Hepatocyte (in vitro differentiated cells): Measurements from ENCODE around the gene FABP1. TPM values are rescaled to one million over a fixed set of nuclear protein-coding genes. Genes with fewer than 3 reads are reported as not detected.
A peak's percentile ranks its signal among the peaks of the same experiment; 100 is the strongest.

Experiments used
- DNase-seq: peaks from one replicate; pipeline ENCODE4 v3.0.0-alpha.2; 2016; ENCODE audit warnings: low spot score
- H2AFZ ChIP-seq: fragments of 200-600 bp; sonication (generic); 2 replicates; pipeline ENCODE4 v1.6.0; 2016; ENCODE audit warnings: antibody characterized with exemption, mild to moderate bottlenecking
- H3K27ac ChIP-seq: fragments of 200-600 bp; sonication (generic); 2 replicates; pipeline ENCODE4 v1.5.1; 2016; ENCODE audit warnings: mild to moderate bottlenecking
- H3K27me3 ChIP-seq: fragments of 200-600 bp; sonication (generic); 2 replicates; pipeline ENCODE4 v1.6.1; 2016
- H3K36me3 ChIP-seq: fragments of 200-600 bp; sonication (generic); replicated peaks from 2 replicates; pipeline ENCODE4 v1.5.1; 2016; ENCODE audit warnings: low read depth; ENCODE audit not compliant: insufficient read depth
- H3K4me1 ChIP-seq: fragments of 200-600 bp; sonication (generic); 2 replicates; pipeline ENCODE4 v1.5.1; 2016; ENCODE audit warnings: mild to moderate bottlenecking, moderate library complexity; ENCODE audit not compliant: insufficient read depth
- H3K4me2 ChIP-seq: fragments of 200-600 bp; sonication (generic); 2 replicates; pipeline ENCODE4 v1.6.0; 2016
- H3K4me3 ChIP-seq: fragments of 200-600 bp; sonication (generic); 2 replicates; pipeline ENCODE4 v1.5.1; 2016; ENCODE audit warnings: mild to moderate bottlenecking
- H3K79me2 ChIP-seq: fragments of 200-600 bp; sonication (generic); 2 replicates; pipeline ENCODE4 v1.6.0; 2017; ENCODE audit warnings: mild to moderate bottlenecking
- H3K9me2 ChIP-seq: fragments of 200-600 bp; sonication (generic); replicated peaks from 2 replicates; pipeline ENCODE4 v1.6.0; 2017; ENCODE audit warnings: mild to moderate bottlenecking; ENCODE audit not compliant: insufficient read depth
- H3K9me3 ChIP-seq: fragments of 200-600 bp; sonication (generic); 2 replicates; pipeline ENCODE4 v1.5.1; 2016; ENCODE audit warnings: low read depth, mild to moderate bottlenecking
- H4K20me1 ChIP-seq: fragments of 200-600 bp; sonication (generic); 2 replicates; pipeline ENCODE4 v1.6.0; 2016; ENCODE audit warnings: mild to moderate bottlenecking; ENCODE audit not compliant: insufficient read depth, poor library complexity, severe bottlenecking
- EZH2 ChIP-seq: fragments of 200-600 bp; sonication (generic); IDR thresholded peaks from 2 replicates; pipeline ENCODE4 v1.6.1; 2016; ENCODE audit warnings: antibody characterized with exemption, mild to moderate bottlenecking, borderline replicate concordance
- EZH2phosphoT487 ChIP-seq: fragments of 200-600 bp; sonication (generic); IDR thresholded peaks from one replicate; pipeline ENCODE4 v1.6.1; 2018; ENCODE audit warnings: antibody characterized with exemption, mild to moderate bottlenecking, low read depth, moderate library complexity; ENCODE audit not compliant: unreplicated experiment, severe bottlenecking
- WGBS: methylation state at CpG from one replicate; pipeline ENCODE4 v1.1.6; 2016; ENCODE audit warnings: low lambda C conversion rate; ENCODE audit errors: missing lambda C conversion rate; 5-methylcytosine and 5-hydroxymethylcytosine counted together
- polyA plus RNA-seq: library from polyadenylated mRNA; unstranded; fragments of >200 nt; fragmentation: Nextera tagmentation; extraction: Ambion mirVana; gene quantifications from 2 replicates; pipeline ENCODE4 v1.2.1, GENCODE V29; 2016
- total RNA-seq: library from RNA; depleted of rRNA; stranded (reverse); fragments of >200 nt; gene quantifications from 2 replicates; pipeline ENCODE4 v1.2.3, GENCODE V29; 2014
- TF ChIP-seq, protein P1 (sequence below): fragments of 200-600 bp; sonication (generic); IDR thresholded peaks from 2 replicates; pipeline ENCODE4 v1.5.1; 2016; ENCODE audit warnings: antibody characterized with exemption, mild to moderate bottlenecking; ENCODE audit not compliant: poor library complexity

The FABP1 gene
- total and polyA plus RNA-seq, 2 experiments from 2014 or later = 165 to 763 TPM

DNA sequence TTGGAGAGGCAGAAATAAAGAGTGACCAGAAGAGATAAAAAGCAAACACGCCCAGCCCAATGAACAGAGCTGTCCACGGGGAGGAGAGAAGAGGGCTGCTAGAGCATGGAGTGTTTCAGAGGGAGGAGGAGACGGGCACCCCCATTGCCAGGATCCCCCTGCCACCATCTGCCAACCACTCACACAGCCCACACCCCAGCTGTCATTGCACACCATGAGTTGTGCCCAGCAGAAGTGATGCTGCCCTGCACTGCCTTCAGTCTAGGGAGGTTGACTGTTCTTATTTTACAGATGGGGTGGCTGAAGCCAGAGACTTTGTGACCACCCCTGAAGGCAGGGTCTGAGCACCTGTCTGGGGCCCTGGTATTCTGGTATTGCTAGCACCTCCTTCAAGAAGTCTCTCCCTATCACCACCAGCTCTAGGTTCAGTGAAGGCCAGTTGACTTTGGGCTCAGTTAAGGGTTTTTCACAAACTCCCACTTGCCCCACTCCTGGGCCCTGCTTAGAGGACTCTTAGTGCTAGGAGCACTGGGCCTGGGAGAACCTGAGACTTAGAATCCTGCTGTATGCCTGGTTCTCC, 2.4 kb downstream of the FABP1 start:
- H2AFZ ChIP-seq = no peak overlapping the region
- WGBS = 70% methylated on average over 3 of the region's 3 CpGs
- no peak overlapping the region for H3K4me3 ChIP-seq
- no peak for TF ChIP-seq EZH2
- TF ChIP-seq, protein P1, sequence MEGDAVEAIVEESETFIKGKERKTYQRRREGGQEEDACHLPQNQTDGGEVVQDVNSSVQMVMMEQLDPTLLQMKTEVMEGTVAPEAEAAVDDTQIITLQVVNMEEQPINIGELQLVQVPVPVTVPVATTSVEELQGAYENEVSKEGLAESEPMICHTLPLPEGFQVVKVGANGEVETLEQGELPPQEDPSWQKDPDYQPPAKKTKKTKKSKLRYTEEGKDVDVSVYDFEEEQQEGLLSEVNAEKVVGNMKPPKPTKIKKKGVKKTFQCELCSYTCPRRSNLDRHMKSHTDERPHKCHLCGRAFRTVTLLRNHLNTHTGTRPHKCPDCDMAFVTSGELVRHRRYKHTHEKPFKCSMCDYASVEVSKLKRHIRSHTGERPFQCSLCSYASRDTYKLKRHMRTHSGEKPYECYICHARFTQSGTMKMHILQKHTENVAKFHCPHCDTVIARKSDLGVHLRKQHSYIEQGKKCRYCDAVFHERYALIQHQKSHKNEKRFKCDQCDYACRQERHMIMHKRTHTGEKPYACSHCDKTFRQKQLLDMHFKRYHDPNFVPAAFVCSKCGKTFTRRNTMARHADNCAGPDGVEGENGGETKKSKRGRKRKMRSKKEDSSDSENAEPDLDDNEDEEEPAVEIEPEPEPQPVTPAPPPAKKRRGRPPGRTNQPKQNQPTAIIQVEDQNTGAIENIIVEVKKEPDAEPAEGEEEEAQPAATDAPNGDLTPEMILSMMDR = no peak
- no peak for TF ChIP-seq EZH2phosphoT487
- no peak for DNase-seq
- H4K20me1 ChIP-seq = peaks cover 5% of the 10 kb centered on the region
- no peaks in the 10 kb centered on the region for H3K9me3 ChIP-seq
- H3K27ac ChIP-seq = no peak overlapping the region
- peaks cover 2% of the 10 kb centered on the region for H3K79me2 ChIP-seq
- H3K36me3 ChIP-seq = no peaks in the 10 kb centered on the region
- H3K9me2 ChIP-seq = no peaks in the 10 kb centered on the region
- H3K27me3 ChIP-seq = no peaks in the 10 kb centered on the region
- H3K4me1 ChIP-seq = peaks cover 19% of the 10 kb centered on the region
- H3K4me2 ChIP-seq = peak overlapping the region; percentile 71

DNA sequence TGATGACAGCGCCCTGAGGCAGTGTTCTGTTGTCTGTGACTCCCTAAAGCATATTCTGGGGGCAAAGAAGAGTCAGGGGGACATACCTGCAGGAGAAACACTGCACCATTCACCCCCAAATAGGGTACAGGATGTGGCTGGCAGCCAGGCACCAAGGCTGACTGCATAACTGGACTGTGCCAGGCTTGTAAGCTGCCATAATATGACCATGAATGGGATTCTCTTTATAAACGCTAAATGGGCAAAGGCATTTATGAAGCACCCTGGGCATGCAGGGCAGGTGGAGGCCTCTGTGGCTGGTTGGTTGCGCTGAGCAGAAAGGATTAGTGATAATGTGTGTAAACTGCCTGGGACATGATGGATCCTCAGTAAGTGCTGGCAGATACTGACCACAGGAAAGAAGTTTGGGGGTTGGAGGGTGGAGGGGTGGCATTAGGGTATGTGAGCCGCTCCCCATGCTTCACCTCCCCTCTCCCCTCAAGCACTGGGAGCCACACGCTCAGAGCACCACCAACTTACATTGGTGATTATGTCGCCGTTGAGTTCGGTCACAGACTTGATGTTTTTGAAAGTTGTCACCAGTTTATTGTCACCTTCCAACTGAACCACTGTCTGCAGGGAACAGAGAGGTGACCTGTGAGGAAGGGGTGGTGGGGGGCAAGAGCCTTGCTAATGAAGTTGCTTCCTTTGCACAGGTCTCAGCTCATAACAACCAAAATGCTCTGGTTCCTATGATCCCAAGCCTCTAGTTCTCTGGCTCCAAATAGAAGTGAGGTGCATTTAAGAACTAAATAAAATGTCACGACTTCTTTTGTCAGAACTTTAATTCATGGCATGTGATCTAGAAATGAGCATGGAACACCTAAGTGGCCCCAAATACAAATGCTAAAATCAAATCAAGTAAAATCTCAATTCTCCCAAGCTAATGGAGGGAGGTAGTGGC, 3.6 kb downstream of the FABP1 start:
- H3K4me3 ChIP-seq = no peak overlapping the region
- WGBS = 92% methylated on average over 9 of the region's 9 CpGs

DNA sequence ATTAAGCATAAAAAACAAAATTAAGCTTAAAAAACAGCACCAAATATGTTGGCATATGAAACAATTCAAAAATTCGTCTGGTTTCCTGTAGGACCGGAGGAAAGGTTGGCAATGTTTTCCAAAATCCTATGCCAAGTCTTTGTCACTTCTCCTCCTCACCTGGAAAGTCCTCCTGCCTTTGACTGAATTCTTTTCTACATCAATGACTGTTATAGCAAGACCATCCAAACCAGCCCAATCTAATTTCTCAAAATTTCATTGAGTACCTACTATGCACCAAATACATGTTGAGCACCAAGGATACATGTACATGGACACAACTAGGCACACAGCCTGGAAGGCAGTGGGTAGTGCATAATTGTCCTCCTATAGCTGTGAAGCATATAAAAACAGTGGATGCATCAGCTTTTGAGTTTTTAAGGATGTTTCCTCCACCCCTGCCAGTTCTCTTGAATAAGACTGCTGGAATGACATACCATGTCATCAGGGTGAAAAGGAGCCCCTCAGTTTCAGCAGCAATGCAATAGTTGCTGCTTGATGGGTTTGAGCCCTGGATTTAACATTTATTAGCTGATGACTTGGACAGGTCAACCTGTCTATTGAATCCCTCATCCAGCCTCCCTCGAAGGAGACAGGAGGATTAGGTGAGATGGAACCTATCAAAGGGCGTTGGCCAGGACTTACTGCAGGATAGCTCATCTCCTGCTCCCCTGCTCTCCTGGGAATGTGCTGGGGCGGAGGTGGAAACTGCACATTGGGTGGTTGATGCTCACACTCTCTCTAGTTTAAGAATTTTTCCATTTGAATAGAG, 4.5 kb downstream of the FABP1 start:
- no peak overlapping the region for H3K4me2 ChIP-seq
- H3K27ac ChIP-seq = no peak overlapping the region
- H3K9me3 ChIP-seq = no peaks in the 10 kb centered on the region
- 78% methylated on average over 5 of the region's 5 CpGs for WGBS
- TF ChIP-seq EZH2 (no peak), EZH2phosphoT487 (no peak)
- TF ChIP-seq, protein P1 = no peak
- no peaks in the 10 kb centered on the region for H3K27me3 ChIP-seq
- no peak overlapping the region for H3K4me3 ChIP-seq
- H3K79me2 ChIP-seq = peaks cover 2% of the 10 kb centered on the region
- H3K36me3 ChIP-seq = no peaks in the 10 kb centered on the region
- peaks cover 3% of the 10 kb centered on the region for H3K4me1 ChIP-seq
- DNase-seq = no peak
- no peak overlapping the region for H2AFZ ChIP-seq
- no peaks in the 10 kb centered on the region for H3K9me2 ChIP-seq
- H4K20me1 ChIP-seq = peaks cover 5% of the 10 kb centered on the region

More for the DNA sequence above, 3.6 kb downstream of the FABP1 start:
- Histone ChIP-seq H3K4me1 (peaks cover 12% of the 10 kb centered on the region), H4K20me1 (peaks cover 5% of the 10 kb centered on the region), H3K27ac (no peak overlapping the region), H3K79me2 (peaks cover 2% of the 10 kb centered on the region), H3K4me2 (no peak overlapping the region), H3K27me3 (no peaks in the 10 kb centered on the region), H3K9me2 (no peaks in the 10 kb centered on the region), H3K36me3 (no peaks in the 10 kb centered on the region), H3K9me3 (no peaks in the 10 kb centered on the region), H2AFZ (no peak overlapping the region)
- no peak for DNase-seq
- TF ChIP-seq, protein P1 = no peak
- TF ChIP-seq EZH2 = no peak
